Effector memory CD8-positive, alpha-beta T cell (primary cell): ENCODE data around the gene IQSEC2.

Source experiments
- ATAC-seq: fragments of 150-1000 bp; cut with Tn5 transposase; replicated peaks from 2 replicates; pipeline ENCODE4 v1.10.0; 2021; ENCODE audit warnings: mild to moderate bottlenecking, moderate library complexity
- DNase-seq, 3 experiments: peaks; one replicate each; pipeline ENCODE4 v3.0.0; 2021
- H3K27ac Mint-ChIP-seq, 2 donors: one replicate each; pipeline ENCODE4 v1.8.0; 2022; ENCODE audit warnings: mild to moderate bottlenecking in 2 of 2, mixed read lengths in 2 of 2, moderate library complexity in 2 of 2
- H3K27me3 Mint-ChIP-seq, 2 donors: one replicate each; pipeline ENCODE4 v1.8.0; 2022; ENCODE audit warnings: mixed read lengths in 2 of 2
- H3K36me3 Mint-ChIP-seq: one replicate; pipeline ENCODE4 v1.8.0; 2022; ENCODE audit warnings: mild to moderate bottlenecking, moderate library complexity, mixed read lengths; ENCODE audit not compliant: insufficient read depth
- H3K4me1 Mint-ChIP-seq, 2 donors: one replicate each; pipeline ENCODE4 v1.8.0; 2022; ENCODE audit warnings: low read depth in 2 of 2, mixed read lengths in 2 of 2
- H3K4me3 Mint-ChIP-seq, 2 donors: one replicate each; pipeline ENCODE4 v1.8.0; 2022; ENCODE audit warnings: mild to moderate bottlenecking in 2 of 2, mixed read lengths in 2 of 2, moderate library complexity in 2 of 2
- H3K9me3 Mint-ChIP-seq, 2 donors: one replicate each; pipeline ENCODE4 v1.8.0; 2022; ENCODE audit warnings: mixed read lengths in 2 of 2

IQSEC2 gene

GRCh38 chrX:53255738-53256191, 25.6 kb downstream of the IQSEC2 start:
- Mint-ChIP-seq H3K36me3 (peaks cover 3% of the 10 kb centered on the region), H3K4me1 (no peaks in the 10 kb centered on the region), H3K4me3 (no peak overlapping the region), H3K27me3 (no peaks in the 10 kb centered on the region), H3K9me3 (no peaks in the 10 kb centered on the region), H3K27ac (no peak overlapping the region)
- DNase-seq, result no peak
- ATAC-seq, result no peak

- DNase-seq (no peak), ATAC-seq (no peak)
- Mint-ChIP-seq H3K4me3 (no peak overlapping the region), H3K36me3 (peaks cover 3% of the 10 kb centered on the region), H3K9me3 (no peaks in the 10 kb centered on the region), H3K27ac (no peak overlapping the region), H3K27me3 (no peaks in the 10 kb centered on the region), H3K4me1 (no peaks in the 10 kb centered on the region)
These were observed 26.6 kb downstream of the IQSEC2 start for GRCh38 chrX:53254570-53255461.

- H3K27ac Mint-ChIP-seq, result no peak overlapping the region
- no peaks in the 10 kb centered on the region for H3K4me1 Mint-ChIP-seq
- no peak for DNase-seq
- no peak for ATAC-seq
- no peaks in the 10 kb centered on the region for H3K27me3 Mint-ChIP-seq
- H3K36me3 Mint-ChIP-seq, result peaks cover 3% of the 10 kb centered on the region
- H3K9me3 Mint-ChIP-seq, result no peaks in the 10 kb centered on the region
- H3K4me3 Mint-ChIP-seq, result no peak overlapping the region
These were observed 27.9 kb downstream of the IQSEC2 start for GRCh38 chrX:53253293-53254020.

GRCh38 chrX:53251307-53251706, 30.1 kb downstream of the IQSEC2 start:
- DNase-seq (no peak), ATAC-seq (no peak)
- Mint-ChIP-seq H3K4me3 (no peak overlapping the region), H3K27ac (no peak overlapping the region), H3K9me3 (no peaks in the 10 kb centered on the region), H3K27me3 (no peaks in the 10 kb centered on the region), H3K36me3 (no peaks in the 10 kb centered on the region), H3K4me1 (no peaks in the 10 kb centered on the region)

GRCh38 chrX:53250556-53250955, 30.8 kb downstream of the IQSEC2 start:
- H3K36me3 Mint-ChIP-seq, result no peaks in the 10 kb centered on the region
- ATAC-seq (no peak), DNase-seq (no peak)
- H3K27ac Mint-ChIP-seq, result no peak overlapping the region
- H3K4me3 Mint-ChIP-seq, result no peak overlapping the region
- H3K27me3 Mint-ChIP-seq, result no peaks in the 10 kb centered on the region
- H3K9me3 Mint-ChIP-seq, result no peaks in the 10 kb centered on the region
- no peaks in the 10 kb centered on the region for H3K4me1 Mint-ChIP-seq

GRCh38 chrX:53249408-53250042, 31.9 kb downstream of the IQSEC2 start:
- Mint-ChIP-seq H3K9me3 (no peaks in the 10 kb centered on the region), H3K27me3 (no peaks in the 10 kb centered on the region), H3K27ac (no peak overlapping the region), H3K36me3 (no peaks in the 10 kb centered on the region), H3K4me3 (no peak overlapping the region), H3K4me1 (no peaks in the 10 kb centered on the region)
- no peak for DNase-seq
- ATAC-seq, result no peak

- no peak for DNase-seq
- H3K27ac Mint-ChIP-seq, result no peak overlapping the region
- H3K9me3 Mint-ChIP-seq, result no peaks in the 10 kb centered on the region
- no peak overlapping the region for H3K4me3 Mint-ChIP-seq
- H3K36me3 Mint-ChIP-seq, result no peaks in the 10 kb centered on the region
- no peaks in the 10 kb centered on the region for H3K4me1 Mint-ChIP-seq
- H3K27me3 Mint-ChIP-seq, result no peaks in the 10 kb centered on the region
- no peak for ATAC-seq
These were observed 33.5 kb downstream of the IQSEC2 start for GRCh38 chrX:53247928-53248327.

GRCh38 chrX:53246231-53246630, 35.2 kb downstream of the IQSEC2 start:
- DNase-seq (no peak), ATAC-seq (no peak)
- H3K4me3 Mint-ChIP-seq, result no peak overlapping the region
- no peaks in the 10 kb centered on the region for H3K27me3 Mint-ChIP-seq
- no peaks in the 10 kb centered on the region for H3K9me3 Mint-ChIP-seq
- no peak overlapping the region for H3K27ac Mint-ChIP-seq
- H3K4me1 Mint-ChIP-seq, result no peaks in the 10 kb centered on the region
- H3K36me3 Mint-ChIP-seq, result no peaks in the 10 kb centered on the region

- DNase-seq (no peak), ATAC-seq (no peak)
- Mint-ChIP-seq H3K36me3 (no peaks in the 10 kb centered on the region), H3K9me3 (no peaks in the 10 kb centered on the region), H3K27ac (no peak overlapping the region), H3K4me3 (no peak overlapping the region), H3K4me1 (no peaks in the 10 kb centered on the region), H3K27me3 (no peaks in the 10 kb centered on the region)
These were observed 36.8 kb downstream of the IQSEC2 start for GRCh38 chrX:53244610-53245009.

GRCh38 chrX:53242310-53242709, 39.1 kb downstream of the IQSEC2 start:
- H3K4me3 Mint-ChIP-seq, result no peak overlapping the region
- H3K9me3 Mint-ChIP-seq, result no peaks in the 10 kb centered on the region
- H3K36me3 Mint-ChIP-seq, result no peaks in the 10 kb centered on the region
- no peaks in the 10 kb centered on the region for H3K4me1 Mint-ChIP-seq
- ATAC-seq, result no peak
- no peak for DNase-seq
- H3K27me3 Mint-ChIP-seq, result no peaks in the 10 kb centered on the region
- no peak overlapping the region for H3K27ac Mint-ChIP-seq

GRCh38 chrX:53241558-53241957, 39.8 kb downstream of the IQSEC2 start:
- Mint-ChIP-seq H3K4me1 (no peaks in the 10 kb centered on the region), H3K36me3 (no peaks in the 10 kb centered on the region), H3K27ac (no peak overlapping the region), H3K9me3 (no peaks in the 10 kb centered on the region), H3K27me3 (no peaks in the 10 kb centered on the region), H3K4me3 (no peak overlapping the region)
- DNase-seq, result peak in 1 of 3 experiments; percentile 2
- ATAC-seq, result peak; percentile 62

- Mint-ChIP-seq H3K27me3 (no peaks in the 10 kb centered on the region), H3K9me3 (no peaks in the 10 kb centered on the region), H3K36me3 (no peaks in the 10 kb centered on the region), H3K27ac (no peak overlapping the region), H3K4me1 (no peaks in the 10 kb centered on the region), H3K4me3 (no peak overlapping the region)
- ATAC-seq, result no peak
- DNase-seq, result no peak
These were observed 41.9 kb downstream of the IQSEC2 start for GRCh38 chrX:53239474-53239873.

GRCh38 chrX:53237056-53237455, 44.3 kb downstream of the IQSEC2 start:
- Mint-ChIP-seq H3K27ac (no peak overlapping the region), H3K4me3 (no peak overlapping the region), H3K4me1 (no peaks in the 10 kb centered on the region), H3K27me3 (no peaks in the 10 kb centered on the region), H3K9me3 (no peaks in the 10 kb centered on the region), H3K36me3 (no peaks in the 10 kb centered on the region)
- DNase-seq, result no peak
- no peak for ATAC-seq
